ENCODE results near the gene PRKACA.

Gene PRKACA

DNA sequence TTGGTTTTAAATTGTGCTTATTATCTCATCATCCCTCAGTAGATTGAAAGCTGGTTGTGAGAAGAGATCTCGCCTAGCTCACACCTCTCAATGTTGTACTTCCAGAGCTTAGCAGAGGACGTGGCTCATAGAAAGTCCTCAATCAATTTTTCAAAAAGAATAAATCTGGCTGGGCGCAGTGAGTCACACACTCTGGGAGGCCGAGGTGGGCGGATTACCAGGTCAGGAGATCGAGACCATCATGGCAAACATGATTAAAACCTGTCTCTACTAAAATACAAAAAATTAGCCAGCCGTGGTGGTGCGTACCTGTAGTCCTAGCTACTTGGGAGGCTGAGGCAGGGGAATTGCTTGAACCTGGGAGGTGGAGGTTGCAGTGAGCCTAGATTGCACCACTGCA is 23.5 kb upstream of the PRKACA start:
- no peaks in the 10 kb centered on the region for H3K9me3 ChIP-seq (ENCODE audit: control insufficient read depth, insufficient read depth, low read depth, low read length)
- no peaks in the 10 kb centered on the region for H3K4me1 ChIP-seq (ENCODE audit: control insufficient read depth, insufficient read depth, low read length)
- TF ChIP-seq ZFP41 (tag by site-specific recombination; IDR thresholded peaks at IDR 0.05; ENCODE audit: borderline replicate concordance) (no peak), ZNF211 (tag by site-specific recombination; IDR thresholded peaks at IDR 0.05; ENCODE audit: low read depth) (no peak), ZEB2 (tag by site-specific recombination; IDR thresholded peaks at IDR 0.05) (no peak), ZNF433 (tag by site-specific recombination; IDR thresholded peaks at IDR 0.05; ENCODE audit: low read depth) (no peak), ZNF658 (tag by site-specific recombination; IDR thresholded peaks at IDR 0.05) (no peak), IKZF3 (tag by site-specific recombination; IDR thresholded peaks at IDR 0.05) (no peak), ZNF600 (tag by site-specific recombination; IDR thresholded peaks at IDR 0.05) (no peak), ZNF341 (tag by site-specific recombination; IDR thresholded peaks at IDR 0.05; ENCODE audit: low read depth) (no peak), ZBTB11 (tag by site-specific recombination; conservative IDR thresholded peaks at IDR 0.05; ENCODE audit: low read depth) (no peak), ZNF239 (tag by site-specific recombination; IDR thresholded peaks at IDR 0.05) (no peak), ZFHX2 (tag by site-specific recombination; conservative IDR thresholded peaks at IDR 0.05) (no peak), ZNF670 (tag by site-specific recombination; IDR thresholded peaks at IDR 0.05; ENCODE audit: low read depth) (no peak)
- TF ChIP-seq, protein P1, sequence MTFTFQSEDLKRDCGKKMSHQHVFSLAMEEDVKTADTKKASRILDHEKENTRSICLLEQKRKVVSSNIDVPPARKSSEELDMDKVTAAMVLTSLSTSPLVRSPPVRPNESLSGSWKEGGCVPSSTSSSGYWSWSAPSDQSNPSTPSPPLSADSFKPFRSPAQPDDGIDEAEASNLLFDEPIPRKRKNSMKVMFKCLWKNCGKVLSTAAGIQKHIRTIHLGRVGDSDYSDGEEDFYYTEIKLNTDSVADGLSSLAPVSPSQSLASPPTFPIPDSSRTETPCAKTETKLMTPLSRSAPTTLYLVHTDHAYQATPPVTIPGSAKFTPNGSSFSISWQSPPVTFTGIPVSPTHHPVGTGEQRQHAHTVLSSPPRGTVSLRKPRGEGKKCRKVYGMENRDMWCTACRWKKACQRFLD (tag by site-specific recombination; IDR thresholded peaks at IDR 0.05) = no peak
- POLR2A ChIA-PET = no interaction called here
- no peak overlapping the region for H3K27ac ChIP-seq (ENCODE audit: extremely low read depth, low read depth, low read length)
- no peak overlapping the region for H3K4me3 ChIP-seq (ENCODE audit: low read depth, low read length)
- CTCF ChIA-PET = interaction anchor here (0.6 to 1.7 kb wide), 4 partner anchors 12 to 265 kb away, joined by 3 to 8 read pairs (median 3); no protein-coding TSS in a partner anchor
- no peaks in the 10 kb centered on the region; a peak in 1 of 3 replicates for H3K36me3 ChIP-seq (ENCODE audit: control insufficient read depth in 2 of 2, insufficient read depth in 1 of 2, low read length in 2 of 2)

DNA sequence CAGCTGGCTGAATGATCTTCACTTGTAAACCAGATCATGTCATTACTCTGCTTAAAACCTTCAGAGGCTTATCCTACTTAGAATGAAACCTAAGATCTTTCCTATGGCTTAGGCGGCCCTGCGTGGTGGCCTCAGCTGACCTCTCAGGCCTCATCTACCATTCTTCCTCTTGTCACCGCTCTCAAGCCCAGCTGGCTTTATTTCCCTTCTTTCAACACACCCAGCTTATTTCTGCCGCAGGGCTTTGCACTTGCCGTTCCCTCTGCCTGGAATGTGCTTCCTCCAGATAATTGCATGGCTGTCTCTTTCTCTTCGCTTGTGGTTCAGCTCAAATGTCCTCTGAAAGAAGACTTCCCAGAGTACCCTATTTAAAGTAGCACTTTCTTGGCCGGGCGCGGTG is 22.4 kb upstream of the PRKACA start:
- no peaks in the 10 kb centered on the region for H3K9me3 ChIP-seq (ENCODE audit: control insufficient read depth, insufficient read depth, low read depth, low read length)
- TF ChIP-seq TRIM28 (IDR thresholded peaks at IDR 0.05; ENCODE audit: borderline replicate concordance, low read length) (0 out of 2 replicates have a peak, but pooled peaks have one; percentile 62), ZNF510 (tag by site-specific recombination; IDR thresholded peaks at IDR 0.05; ENCODE audit: insufficient replicate concordance) (no peak)
- H3K4me1 ChIP-seq (ENCODE audit: control insufficient read depth, insufficient read depth, low read length) = no peaks in the 10 kb centered on the region
- CTCF ChIA-PET = interaction anchor here (0.6 to 1.7 kb wide), 3 partner anchors 65 to 208 kb away, joined by 3 to 8 read pairs (median 5); no protein-coding TSS in a partner anchor
- H3K36me3 ChIP-seq (ENCODE audit: control insufficient read depth in 2 of 2, insufficient read depth in 1 of 2, low read length in 2 of 2) = no peaks in the 10 kb centered on the region; a peak in 1 of 3 replicates
- POLR2A ChIA-PET = interaction anchor here (1.6 kb wide), 1 partner anchor 378 kb away, joined by 4 read pairs; the partner anchor contains the start of gene DNAJB1
- H3K27ac ChIP-seq (ENCODE audit: extremely low read depth, low read depth, low read length) = no peak overlapping the region
- H3K4me3 ChIP-seq (ENCODE audit: low read depth, low read length) = no peak overlapping the region

- H3K4me3 ChIP-seq (ENCODE audit: low read depth, low read length) = no peak overlapping the region
- ChIA-PET CTCF (interaction anchor here (0.5 to 2.8 kb wide), 7 partner anchors 9 to 210 kb away, joined by 3 to 31 read pairs (median 3); no protein-coding TSS in a partner anchor), POLR2A (interaction anchor here (0.7 to 1.6 kb wide), 2 partner anchors 11 to 380 kb away, joined by 4 read pairs; partner anchors contain the start of gene DNAJB1)
- peak overlapping the region; percentile 12; the same call in 1 of the 2 replicates for H3K27ac ChIP-seq (ENCODE audit: extremely low read depth, low read depth, low read length)
- H3K4me1 ChIP-seq (ENCODE audit: control insufficient read depth, insufficient read depth, low read length) = no peaks in the 10 kb centered on the region
- no peaks in the 10 kb centered on the region for H3K9me3 ChIP-seq (ENCODE audit: control insufficient read depth, insufficient read depth, low read depth, low read length)
- TF ChIP-seq ZNF362 (tag by site-specific recombination; IDR thresholded peaks at IDR 0.05) (peak; percentile 49; the same call in 1 of the 2 replicates), ZNF658 (tag by site-specific recombination; IDR thresholded peaks at IDR 0.05) (no peak), BCL11B (tag by site-specific recombination; IDR thresholded peaks at IDR 0.05; ENCODE audit: low read depth) (no peak), PRDM1 (tag by site-specific recombination; IDR thresholded peaks at IDR 0.05) (0 out of 2 replicates have a peak, but pooled peaks have one; percentile 5), ZNF146 (tag by site-specific recombination; IDR thresholded peaks at IDR 0.05) (no peak), ZNF600 (tag by site-specific recombination; IDR thresholded peaks at IDR 0.05) (peak; percentile 28; the same call in 1 of the 2 replicates)
- H3K36me3 ChIP-seq (ENCODE audit: control insufficient read depth in 2 of 2, insufficient read depth in 1 of 2, low read length in 2 of 2) = no peaks in the 10 kb centered on the region; a peak in 1 of 3 replicates
Observed at GRCh38 chr19:14138576-14139265, 21.2 kb upstream of the PRKACA start.

All from HEK293 (cell line).